Ishikawa (cell line): ENCODE measurements around the gene SIRT5.

Experiments
- CEBPB ChIP-seq: IDR thresholded peaks from 2 replicates; pipeline ENCODE4 v1.6.1; 2012
- CREB1 ChIP-seq: IDR thresholded peaks from 2 replicates; pipeline ENCODE4 v1.6.1; 2012; ENCODE audit warnings: low read depth
- EGR1 ChIP-seq: IDR thresholded peaks from 2 replicates; pipeline ENCODE4 v1.6.1; 2012
- EP300 ChIP-seq: IDR thresholded peaks from 2 replicates; pipeline ENCODE4 v1.6.1; 2012; ENCODE audit warnings: borderline replicate concordance
- FOXM1 ChIP-seq: IDR thresholded peaks from 2 replicates; pipeline ENCODE4 v1.6.1; 2012; ENCODE audit warnings: low read depth, borderline replicate concordance
- NFIC ChIP-seq: IDR thresholded peaks from 2 replicates; pipeline ENCODE4 v1.6.1; 2012
- RAD21 ChIP-seq: IDR thresholded peaks from 2 replicates; pipeline ENCODE4 v1.6.1; 2012; ENCODE audit warnings: low read depth
- TAF1 ChIP-seq: IDR thresholded peaks from 2 replicates; pipeline ENCODE4 v1.6.1; 2012; ENCODE audit warnings: low read depth, mild to moderate bottlenecking
- TCF12 ChIP-seq: IDR thresholded peaks from 2 replicates; pipeline ENCODE4 v1.6.1; 2012; ENCODE audit warnings: low read depth
- TEAD4 ChIP-seq: IDR thresholded peaks from 2 replicates; pipeline ENCODE4 v1.6.1; 2012
- YY1 ChIP-seq: IDR thresholded peaks from 2 replicates; pipeline ENCODE4 v1.6.1; 2012; ENCODE audit warnings: low read depth
- ZBTB7A ChIP-seq: IDR thresholded peaks from 2 replicates; pipeline ENCODE4 v1.6.1; 2012; ENCODE audit warnings: low read depth
- TF ChIP-seq, protein P1 (sequence below): IDR thresholded peaks from 2 replicates; pipeline ENCODE4 v1.6.1; 2012; ENCODE audit warnings: low read depth, mild to moderate bottlenecking
- TF ChIP-seq, protein P2 (sequence below): IDR thresholded peaks from 2 replicates; pipeline ENCODE4 v1.6.1; 2012
- TF ChIP-seq, protein P3 (sequence below): IDR thresholded peaks from 2 replicates; pipeline ENCODE4 v1.6.1; 2012

The SIRT5 gene

DNA sequence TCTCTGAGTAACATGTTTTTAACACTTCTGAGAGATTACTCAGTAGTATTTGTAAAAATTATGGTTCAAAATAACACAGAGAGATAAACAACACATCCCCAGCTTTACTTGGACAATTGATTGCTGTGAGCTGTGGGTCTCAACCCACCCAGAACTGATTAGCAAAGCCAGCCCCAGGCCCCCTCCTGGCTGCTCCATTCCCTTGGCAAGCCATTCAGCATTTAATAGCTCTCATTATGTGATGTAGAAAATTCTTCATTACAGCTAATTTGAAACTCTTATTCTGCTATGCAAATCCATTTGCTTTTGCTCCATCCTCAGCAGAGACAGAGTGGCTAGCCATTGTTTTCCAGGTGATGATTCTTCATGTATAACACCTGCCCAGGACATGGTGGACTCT is 16.6 kb upstream of the SIRT5 start:
- TF ChIP-seq YY1, result no peak

DNA sequence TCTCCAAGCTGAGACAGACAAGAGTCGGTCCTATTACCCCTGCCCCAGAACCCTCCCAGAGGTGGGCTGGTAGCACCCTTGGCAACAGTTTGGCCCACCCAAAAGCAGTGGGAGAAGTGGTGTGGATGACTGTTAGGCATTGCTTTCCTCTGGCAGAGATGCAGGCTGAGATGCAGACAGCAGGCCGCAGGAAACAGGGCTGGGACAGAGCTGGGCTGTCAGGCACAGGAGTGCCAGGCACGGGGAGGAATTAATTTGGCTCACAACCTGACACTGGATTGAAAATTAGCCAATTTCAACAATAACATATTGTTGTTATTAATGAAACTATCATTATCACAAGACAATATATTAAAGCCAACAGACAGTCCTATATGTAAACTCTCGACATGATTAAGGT is 15.7 kb upstream of the SIRT5 start:
- TF ChIP-seq, protein P1, sequence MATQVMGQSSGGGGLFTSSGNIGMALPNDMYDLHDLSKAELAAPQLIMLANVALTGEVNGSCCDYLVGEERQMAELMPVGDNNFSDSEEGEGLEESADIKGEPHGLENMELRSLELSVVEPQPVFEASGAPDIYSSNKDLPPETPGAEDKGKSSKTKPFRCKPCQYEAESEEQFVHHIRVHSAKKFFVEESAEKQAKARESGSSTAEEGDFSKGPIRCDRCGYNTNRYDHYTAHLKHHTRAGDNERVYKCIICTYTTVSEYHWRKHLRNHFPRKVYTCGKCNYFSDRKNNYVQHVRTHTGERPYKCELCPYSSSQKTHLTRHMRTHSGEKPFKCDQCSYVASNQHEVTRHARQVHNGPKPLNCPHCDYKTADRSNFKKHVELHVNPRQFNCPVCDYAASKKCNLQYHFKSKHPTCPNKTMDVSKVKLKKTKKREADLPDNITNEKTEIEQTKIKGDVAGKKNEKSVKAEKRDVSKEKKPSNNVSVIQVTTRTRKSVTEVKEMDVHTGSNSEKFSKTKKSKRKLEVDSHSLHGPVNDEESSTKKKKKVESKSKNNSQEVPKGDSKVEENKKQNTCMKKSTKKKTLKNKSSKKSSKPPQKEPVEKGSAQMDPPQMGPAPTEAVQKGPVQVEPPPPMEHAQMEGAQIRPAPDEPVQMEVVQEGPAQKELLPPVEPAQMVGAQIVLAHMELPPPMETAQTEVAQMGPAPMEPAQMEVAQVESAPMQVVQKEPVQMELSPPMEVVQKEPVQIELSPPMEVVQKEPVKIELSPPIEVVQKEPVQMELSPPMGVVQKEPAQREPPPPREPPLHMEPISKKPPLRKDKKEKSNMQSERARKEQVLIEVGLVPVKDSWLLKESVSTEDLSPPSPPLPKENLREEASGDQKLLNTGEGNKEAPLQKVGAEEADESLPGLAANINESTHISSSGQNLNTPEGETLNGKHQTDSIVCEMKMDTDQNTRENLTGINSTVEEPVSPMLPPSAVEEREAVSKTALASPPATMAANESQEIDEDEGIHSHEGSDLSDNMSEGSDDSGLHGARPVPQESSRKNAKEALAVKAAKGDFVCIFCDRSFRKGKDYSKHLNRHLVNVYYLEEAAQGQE, result no peak
- no peak for TF ChIP-seq CEBPB
- no peak for TF ChIP-seq TEAD4
- no peak for TF ChIP-seq FOXM1
- TF ChIP-seq, protein P2, sequence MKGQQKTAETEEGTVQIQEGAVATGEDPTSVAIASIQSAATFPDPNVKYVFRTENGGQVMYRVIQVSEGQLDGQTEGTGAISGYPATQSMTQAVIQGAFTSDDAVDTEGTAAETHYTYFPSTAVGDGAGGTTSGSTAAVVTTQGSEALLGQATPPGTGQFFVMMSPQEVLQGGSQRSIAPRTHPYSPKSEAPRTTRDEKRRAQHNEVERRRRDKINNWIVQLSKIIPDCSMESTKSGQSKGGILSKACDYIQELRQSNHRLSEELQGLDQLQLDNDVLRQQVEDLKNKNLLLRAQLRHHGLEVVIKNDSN, result no peak
- no peak for TF ChIP-seq TAF1
- no peak for TF ChIP-seq YY1
- TF ChIP-seq NFIC, result no peak
- no peak for TF ChIP-seq ZBTB7A
- no peak for TF ChIP-seq EGR1
- no peak for TF ChIP-seq TCF12
- TF ChIP-seq CREB1, result no peak
- no peak for TF ChIP-seq RAD21
- TF ChIP-seq EP300, result no peak

DNA sequence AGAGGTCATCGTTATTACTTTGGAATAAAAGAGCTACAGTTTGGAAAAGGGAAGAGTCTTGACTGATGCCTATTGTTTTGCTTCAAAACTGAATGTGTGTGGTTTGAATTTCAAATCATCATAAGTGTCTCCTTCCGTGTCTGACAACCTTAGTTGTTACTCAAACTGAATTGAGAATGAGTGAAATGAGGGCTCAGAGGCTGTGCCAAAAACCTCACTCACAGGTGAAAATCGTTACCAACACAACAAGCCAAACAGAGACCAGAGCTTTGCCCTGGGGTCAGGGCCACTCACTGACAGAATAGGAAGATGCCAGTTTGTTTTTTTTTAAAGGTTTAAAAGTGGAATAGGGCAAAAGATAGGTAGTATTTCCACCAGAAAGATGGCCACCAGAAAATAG is 15.2 kb upstream of the SIRT5 start:
- TF ChIP-seq FOXM1 (no peak), RAD21 (no peak), TAF1 (no peak), EP300 (no peak), TEAD4 (no peak), TCF12 (no peak), CEBPB (no peak), EGR1 (no peak), YY1 (no peak)
- TF ChIP-seq, protein P3, sequence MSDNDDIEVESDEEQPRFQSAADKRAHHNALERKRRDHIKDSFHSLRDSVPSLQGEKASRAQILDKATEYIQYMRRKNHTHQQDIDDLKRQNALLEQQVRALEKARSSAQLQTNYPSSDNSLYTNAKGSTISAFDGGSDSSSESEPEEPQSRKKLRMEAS, result no peak
- TF ChIP-seq, protein P2, result no peak
- TF ChIP-seq, protein P1, result no peak

DNA sequence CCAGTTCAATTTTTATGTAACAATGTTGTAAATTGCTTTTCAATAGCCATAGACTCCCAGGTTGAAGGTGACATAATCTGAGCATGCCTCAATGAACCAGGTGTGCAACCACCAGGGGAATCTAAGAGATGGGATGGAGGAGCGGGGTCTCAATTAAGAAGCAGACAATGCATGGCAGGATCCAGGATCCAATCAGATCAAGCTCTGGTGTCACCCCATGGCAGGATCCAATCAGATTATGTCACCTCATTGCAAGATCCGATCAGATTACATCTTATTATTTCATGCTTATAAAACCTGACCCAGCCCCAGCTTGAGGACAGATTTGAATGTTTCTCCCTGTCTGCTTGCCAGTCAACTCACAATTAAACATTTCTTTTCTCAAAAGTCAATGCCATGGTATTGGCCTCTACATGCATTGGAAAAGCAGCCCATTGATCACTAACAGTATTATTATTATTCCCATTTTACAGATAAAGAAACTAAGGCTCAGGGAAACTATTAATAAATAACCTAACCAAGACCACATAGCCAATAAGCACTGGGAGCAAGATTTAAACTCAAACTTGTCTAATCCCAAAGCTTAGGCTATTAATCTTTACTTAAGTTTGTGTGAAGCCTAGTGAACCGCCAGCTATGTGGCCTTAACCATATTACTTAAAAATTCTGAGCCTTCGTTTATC is 14.3 kb upstream of the SIRT5 start:
- TF ChIP-seq, protein P3, result peak; percentile 20; the same call in 1 of the 2 replicates
- TF ChIP-seq FOXM1, result no peak
- TF ChIP-seq, protein P1, result no peak

DNA sequence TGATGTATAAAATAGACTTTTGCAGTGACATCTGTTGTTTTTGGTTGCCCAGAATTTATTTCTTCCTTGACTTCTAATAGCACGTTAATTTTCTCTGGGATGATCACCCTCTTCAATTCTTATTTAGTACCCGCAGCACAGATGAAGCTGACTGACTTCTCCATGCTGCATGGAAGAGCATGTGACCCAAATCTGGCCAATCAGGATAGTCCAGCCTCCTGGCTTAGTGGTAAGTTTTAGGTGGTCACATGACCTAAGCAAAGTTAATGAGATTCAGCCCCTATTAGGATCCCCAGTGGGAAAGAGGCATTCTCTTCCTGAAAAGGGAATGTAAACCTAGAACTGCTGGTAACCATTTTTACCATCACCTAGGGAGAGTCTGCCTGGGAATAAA is 13.8 kb upstream of the SIRT5 start:
- TF ChIP-seq ZBTB7A, result no peak
- TF ChIP-seq, protein P2, result peak; percentile 80
